ENCODE results near the gene TEAD1.
"Not testable (repeated sequence)": the region's sequence is repeated elsewhere in the genome, so short reads cannot be mapped to it uniquely, and the experiment has no call there.

TEAD1 gene

DNA sequence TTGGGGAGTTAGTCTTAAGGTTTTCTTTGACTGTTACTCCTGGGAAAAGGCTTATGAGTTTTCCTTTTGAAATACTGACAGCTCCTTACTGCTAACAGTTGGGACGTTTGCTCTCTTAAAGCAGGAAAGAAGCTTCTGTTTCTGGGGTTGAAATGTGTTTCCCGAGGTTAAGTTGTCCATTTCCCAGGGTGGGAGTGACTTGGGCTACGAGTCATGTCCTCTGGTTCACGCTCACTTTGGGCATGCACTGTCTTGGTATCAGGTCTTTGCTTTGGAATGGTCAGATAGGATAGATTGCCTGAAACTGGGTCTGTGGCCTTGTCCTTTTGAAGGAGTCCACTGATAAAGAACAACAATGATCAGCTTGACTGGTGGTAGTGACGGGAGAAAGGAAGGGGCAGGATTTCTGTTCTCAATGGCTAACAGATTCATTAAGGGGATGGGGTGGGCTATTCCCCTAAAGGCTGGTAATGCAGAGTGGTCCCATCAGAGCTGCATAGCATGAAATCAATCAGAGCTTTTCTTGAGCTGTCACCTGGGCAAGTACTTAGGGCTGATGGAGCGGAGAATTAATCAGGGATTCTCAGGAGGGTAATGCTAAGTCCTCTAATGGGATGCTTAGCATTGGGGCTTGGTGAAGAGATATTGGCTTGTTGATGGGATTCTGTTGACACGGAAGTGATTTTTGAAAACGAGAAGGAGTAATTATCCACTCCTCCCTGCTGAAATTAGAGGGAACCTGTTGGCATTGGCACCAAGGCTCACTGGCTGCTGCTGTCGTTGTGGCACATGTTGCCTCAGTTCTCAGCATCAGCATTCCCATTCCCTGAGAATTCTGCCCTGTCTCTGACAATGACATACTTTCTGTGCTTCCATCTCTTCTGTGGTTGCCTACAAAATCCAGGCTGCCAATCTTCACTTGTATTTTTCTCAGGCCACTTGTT, 81.6 kb downstream of the TEAD1 start:
- H3K9me3 ChIP-seq (ENCODE audit: severe bottlenecking), result no peaks in the 10 kb centered on the region
- no peak for DNase-seq (ENCODE audit: low spot score)
- no peaks in the 10 kb centered on the region for H3K36me3 ChIP-seq (ENCODE audit: low read depth)
- peak overlapping the region; percentile 52 for H3K27ac ChIP-seq (ENCODE audit: poor library complexity, severe bottlenecking)
- no peak overlapping the region for H3K4me3 ChIP-seq (ENCODE audit: severe bottlenecking)
- peaks cover 49% of the 10 kb centered on the region for H3K4me1 ChIP-seq (ENCODE audit: insufficient read depth, poor library complexity, severe bottlenecking)
- TF ChIP-seq, protein P1, sequence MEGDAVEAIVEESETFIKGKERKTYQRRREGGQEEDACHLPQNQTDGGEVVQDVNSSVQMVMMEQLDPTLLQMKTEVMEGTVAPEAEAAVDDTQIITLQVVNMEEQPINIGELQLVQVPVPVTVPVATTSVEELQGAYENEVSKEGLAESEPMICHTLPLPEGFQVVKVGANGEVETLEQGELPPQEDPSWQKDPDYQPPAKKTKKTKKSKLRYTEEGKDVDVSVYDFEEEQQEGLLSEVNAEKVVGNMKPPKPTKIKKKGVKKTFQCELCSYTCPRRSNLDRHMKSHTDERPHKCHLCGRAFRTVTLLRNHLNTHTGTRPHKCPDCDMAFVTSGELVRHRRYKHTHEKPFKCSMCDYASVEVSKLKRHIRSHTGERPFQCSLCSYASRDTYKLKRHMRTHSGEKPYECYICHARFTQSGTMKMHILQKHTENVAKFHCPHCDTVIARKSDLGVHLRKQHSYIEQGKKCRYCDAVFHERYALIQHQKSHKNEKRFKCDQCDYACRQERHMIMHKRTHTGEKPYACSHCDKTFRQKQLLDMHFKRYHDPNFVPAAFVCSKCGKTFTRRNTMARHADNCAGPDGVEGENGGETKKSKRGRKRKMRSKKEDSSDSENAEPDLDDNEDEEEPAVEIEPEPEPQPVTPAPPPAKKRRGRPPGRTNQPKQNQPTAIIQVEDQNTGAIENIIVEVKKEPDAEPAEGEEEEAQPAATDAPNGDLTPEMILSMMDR (IDR thresholded peaks at IDR 0.05; ENCODE audit: poor library complexity, severe bottlenecking), result no peak
- no peaks in the 10 kb centered on the region for H3K27me3 ChIP-seq (ENCODE audit: insufficient read depth, poor library complexity, severe bottlenecking)
- peak; percentile 37; the same call in 1 of the 3 replicates for ATAC-seq (ENCODE audit: low read depth)

DNA sequence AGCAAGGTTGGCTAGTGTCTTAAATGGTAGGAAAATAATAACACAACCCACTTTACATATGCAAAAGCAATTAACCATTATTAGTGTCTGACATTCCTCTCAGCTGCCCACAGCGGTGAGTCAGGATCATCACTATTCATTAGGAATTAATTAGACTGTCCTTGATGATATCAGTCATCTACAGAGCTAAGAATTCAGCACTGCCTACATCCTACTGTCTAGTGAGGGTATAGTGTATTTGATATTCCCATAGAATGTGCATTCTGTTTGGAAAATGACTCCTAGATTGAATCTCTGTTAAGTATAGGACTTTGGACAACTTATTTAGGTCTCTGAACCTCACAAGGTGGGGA, 82.2 kb downstream of the TEAD1 start:
- TF ChIP-seq, protein P1 (IDR thresholded peaks at IDR 0.05; ENCODE audit: poor library complexity, severe bottlenecking), result no peak

DNA sequence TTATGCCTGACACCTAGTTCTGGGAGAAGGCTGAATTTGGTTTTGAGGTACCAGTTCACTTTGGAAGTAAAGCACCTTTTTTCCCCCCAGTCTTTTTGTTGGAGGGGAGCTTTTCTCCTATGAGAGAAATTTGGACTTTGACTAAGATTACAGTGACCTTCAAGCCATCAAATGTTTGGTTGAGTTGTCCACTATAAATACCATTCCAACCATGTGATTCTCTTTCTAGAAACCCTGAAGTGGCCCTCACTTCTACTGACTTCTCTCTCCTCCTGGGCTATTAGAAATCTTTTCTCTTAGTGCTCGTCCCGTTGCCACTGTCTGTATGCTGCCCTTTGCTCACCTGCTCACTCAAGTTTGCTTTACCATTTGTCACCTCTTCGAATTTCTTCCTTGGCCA, 82.6 kb downstream of the TEAD1 start:
- TF ChIP-seq, protein P1 (IDR thresholded peaks at IDR 0.05; ENCODE audit: poor library complexity, severe bottlenecking), result no peak
- H3K4me1 ChIP-seq (ENCODE audit: insufficient read depth, poor library complexity, severe bottlenecking), result peaks cover 53% of the 10 kb centered on the region

More for the DNA sequence above, 82.2 kb downstream of the TEAD1 start:
- H3K27ac ChIP-seq (ENCODE audit: poor library complexity, severe bottlenecking), result peak overlapping the region; percentile 52
- ATAC-seq (ENCODE audit: low read depth) (no peak), DNase-seq (ENCODE audit: low spot score) (no peak)
- no peaks in the 10 kb centered on the region for H3K27me3 ChIP-seq (ENCODE audit: insufficient read depth, poor library complexity, severe bottlenecking)
- H3K9me3 ChIP-seq (ENCODE audit: severe bottlenecking), result no peaks in the 10 kb centered on the region
- no peak overlapping the region for H3K4me3 ChIP-seq (ENCODE audit: severe bottlenecking)
- peaks cover 52% of the 10 kb centered on the region for H3K4me1 ChIP-seq (ENCODE audit: insufficient read depth, poor library complexity, severe bottlenecking)
- H3K36me3 ChIP-seq (ENCODE audit: low read depth), result no peaks in the 10 kb centered on the region

DNA sequence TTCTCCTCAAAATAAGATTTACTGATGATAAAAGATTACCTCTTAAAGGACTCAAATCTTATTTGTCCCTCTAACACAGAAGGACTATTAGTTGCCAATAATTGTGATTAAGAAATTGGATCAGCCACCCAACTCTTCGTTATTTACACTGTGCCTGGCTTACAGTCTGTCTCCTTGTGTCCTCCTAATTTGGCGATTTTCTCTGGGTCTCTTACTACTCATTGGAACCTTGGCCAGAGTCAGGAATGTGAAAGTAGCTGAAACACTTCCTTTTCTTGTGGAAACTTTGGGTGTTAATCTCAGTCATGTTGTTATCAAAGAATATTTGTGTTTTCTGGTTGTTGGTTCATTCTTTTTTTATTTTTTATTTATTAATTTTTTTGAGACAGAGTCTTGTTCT, 83.2 kb downstream of the TEAD1 start:
- H3K27me3 ChIP-seq (ENCODE audit: insufficient read depth, poor library complexity, severe bottlenecking), result no peaks in the 10 kb centered on the region
- no peak for ATAC-seq (ENCODE audit: low read depth)

More for the DNA sequence above, 82.6 kb downstream of the TEAD1 start:
- Histone ChIP-seq H3K27me3 (ENCODE audit: insufficient read depth, poor library complexity, severe bottlenecking) (no peaks in the 10 kb centered on the region), H3K4me3 (ENCODE audit: severe bottlenecking) (no peak overlapping the region), H3K36me3 (ENCODE audit: low read depth) (no peaks in the 10 kb centered on the region), H3K27ac (ENCODE audit: poor library complexity, severe bottlenecking) (no peak overlapping the region), H3K9me3 (ENCODE audit: severe bottlenecking) (no peaks in the 10 kb centered on the region)
- DNase-seq (ENCODE audit: low spot score) (no peak), ATAC-seq (ENCODE audit: low read depth) (no peak)

DNA sequence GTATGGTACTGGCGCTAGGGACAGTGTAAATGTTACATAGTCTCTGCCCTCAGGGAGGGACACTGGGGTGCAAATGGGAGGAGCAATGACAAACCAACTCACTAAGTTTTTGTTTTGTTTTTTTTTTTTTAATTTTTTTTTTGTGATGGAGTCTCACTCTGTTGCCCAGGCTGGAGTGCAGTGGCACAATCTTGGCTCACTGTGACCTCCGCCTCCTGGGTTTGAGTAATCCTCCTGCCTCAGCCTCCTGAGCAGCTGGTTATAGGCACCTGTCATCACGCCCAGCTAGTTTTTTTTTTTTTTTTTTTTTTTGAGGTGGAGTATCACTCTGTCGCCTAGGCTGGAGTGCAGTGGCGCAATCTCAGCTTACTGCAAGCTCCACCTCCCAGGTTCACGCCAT, 83.9 kb downstream of the TEAD1 start:
- H3K4me1 ChIP-seq (ENCODE audit: insufficient read depth, poor library complexity, severe bottlenecking), result peaks cover 50% of the 10 kb centered on the region
- not testable (repeated sequence) for H3K27me3 ChIP-seq (ENCODE audit: insufficient read depth, poor library complexity, severe bottlenecking); H3K4me3 ChIP-seq (ENCODE audit: severe bottlenecking); H3K27ac ChIP-seq (ENCODE audit: poor library complexity, severe bottlenecking); DNase-seq (ENCODE audit: low spot score); ATAC-seq (ENCODE audit: low read depth); H3K9me3 ChIP-seq (ENCODE audit: severe bottlenecking); H3K36me3 ChIP-seq (ENCODE audit: low read depth)

More for the DNA sequence above, 83.2 kb downstream of the TEAD1 start:
- TF ChIP-seq, protein P1 (IDR thresholded peaks at IDR 0.05; ENCODE audit: poor library complexity, severe bottlenecking), result no peak
- Histone ChIP-seq H3K4me1 (ENCODE audit: insufficient read depth, poor library complexity, severe bottlenecking) (peaks cover 53% of the 10 kb centered on the region), H3K4me3 (ENCODE audit: severe bottlenecking) (no peak overlapping the region), H3K9me3 (ENCODE audit: severe bottlenecking) (no peaks in the 10 kb centered on the region), H3K36me3 (ENCODE audit: low read depth) (no peaks in the 10 kb centered on the region), H3K27ac (ENCODE audit: poor library complexity, severe bottlenecking) (no peak overlapping the region)
- DNase-seq (ENCODE audit: low spot score), result no peak
